ACC112 (cell line): ENCODE measurements around the gene LINC00237.

Source experiments
- H2AFZ ChIP-seq: fragments of 200-600 bp; sonication (generic); one replicate; pipeline ENCODE4 v1.6.0; 2017; ENCODE audit warnings: antibody characterized with exemption, low read length; ENCODE audit not compliant: unreplicated experiment
- H3K27ac ChIP-seq: fragments of 200-600 bp; sonication (generic); 2 replicates; pipeline ENCODE4 v1.5.1; 2014; ENCODE audit warnings: low read depth, mild to moderate bottlenecking, antibody characterized with exemption, low read length, moderate library complexity
- H3K27me3 ChIP-seq: fragments of 200-600 bp; sonication (generic); 2 replicates; pipeline ENCODE4 v1.6.1; 2014; ENCODE audit warnings: mild to moderate bottlenecking, antibody characterized with exemption, low read length, moderate library complexity, mixed read lengths; ENCODE audit not compliant: insufficient read depth
- H3K36me3 ChIP-seq: fragments of 200-600 bp; sonication (generic); 2 replicates; pipeline ENCODE4 v1.6.1; 2016; ENCODE audit warnings: mild to moderate bottlenecking, antibody characterized with exemption, low read length, moderate library complexity, mixed read lengths; ENCODE audit not compliant: insufficient read depth
- H3K4me1 ChIP-seq: fragments of 200-600 bp; sonication (generic); one replicate; pipeline ENCODE4 v1.6.1; 2016; ENCODE audit warnings: low read length, mixed read lengths; ENCODE audit not compliant: insufficient read depth, unreplicated experiment, control insufficient read depth
- H3K4me3 ChIP-seq: fragments of 200-600 bp; sonication (generic); 2 replicates; pipeline ENCODE4 v1.5.1; 2014; ENCODE audit warnings: mild to moderate bottlenecking, low read depth, low read length
- H3K79me2 ChIP-seq: fragments of 200-600 bp; sonication (generic); one replicate; pipeline ENCODE4 v1.6.0; 2016; ENCODE audit warnings: low read length; ENCODE audit not compliant: control insufficient read depth, unreplicated experiment, insufficient read depth

Gene LINC00237

DNA sequence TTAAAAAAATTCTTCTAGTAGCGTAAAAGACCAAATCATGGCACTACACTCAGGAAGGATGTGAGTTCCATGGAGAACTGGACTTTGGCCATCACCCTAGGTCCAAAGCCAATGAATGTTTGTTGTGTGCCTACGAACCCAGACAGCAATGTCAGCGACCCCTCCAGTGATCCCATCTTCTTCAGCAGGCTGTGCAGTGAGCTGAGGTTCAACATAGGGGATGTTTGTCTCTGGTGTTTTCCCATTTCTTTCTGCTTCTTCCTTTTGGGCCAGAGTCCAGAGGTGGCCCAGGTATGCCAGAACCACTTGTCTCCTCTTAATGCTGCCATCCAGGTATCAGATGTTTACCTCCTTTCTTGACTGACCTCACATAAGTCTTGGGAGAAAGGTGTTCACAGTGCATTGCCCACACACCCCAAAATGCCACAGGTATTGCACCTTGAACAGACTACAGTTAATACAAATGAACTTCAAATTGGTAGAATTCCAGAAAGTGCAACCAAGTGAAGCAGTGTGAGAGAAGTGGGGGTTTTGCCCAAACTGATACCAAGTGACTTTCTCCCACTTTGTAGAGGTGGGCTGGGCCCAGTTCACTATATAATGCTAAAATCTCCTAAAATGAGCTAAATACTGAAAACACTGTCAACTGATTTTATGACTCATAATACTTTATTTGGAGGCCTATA is 33.9 kb upstream of the LINC00237 start:
- H3K4me1 ChIP-seq, result no peaks in the 10 kb centered on the region

DNA sequence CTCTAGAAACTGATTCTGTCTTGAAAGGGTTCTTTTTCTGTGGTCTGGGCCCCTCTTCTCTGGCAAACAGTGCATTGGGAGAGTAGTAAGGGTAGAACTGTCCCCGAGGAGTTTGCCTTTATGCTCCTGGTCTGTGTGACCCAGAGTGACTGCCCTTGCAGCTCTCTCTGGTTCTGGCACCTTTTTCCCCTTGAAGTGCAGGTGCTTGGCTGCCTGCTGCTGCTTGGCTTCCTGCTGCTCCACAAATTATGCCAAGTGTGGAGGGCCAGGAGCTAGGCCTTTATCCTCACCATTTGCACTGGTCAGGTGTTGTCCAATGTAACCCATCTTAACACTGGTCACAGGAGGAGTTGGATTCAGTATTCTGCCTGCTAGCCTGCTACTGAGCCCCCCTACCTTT is 30.9 kb upstream of the LINC00237 start:
- Histone ChIP-seq H3K4me3 (no peak overlapping the region), H3K27me3 (no peaks in the 10 kb centered on the region), H3K27ac (no peak overlapping the region), H3K36me3 (no peaks in the 10 kb centered on the region), H3K4me1 (no peaks in the 10 kb centered on the region), H2AFZ (no peak overlapping the region), H3K79me2 (no peaks in the 10 kb centered on the region)

More for the DNA sequence above, 33.9 kb upstream of the LINC00237 start:
- H3K27me3 ChIP-seq, result no peaks in the 10 kb centered on the region
- H2AFZ ChIP-seq, result no peak overlapping the region
- H3K36me3 ChIP-seq, result no peaks in the 10 kb centered on the region
- no peak overlapping the region for H3K4me3 ChIP-seq
- no peaks in the 10 kb centered on the region for H3K79me2 ChIP-seq
- H3K27ac ChIP-seq, result no peak overlapping the region

DNA sequence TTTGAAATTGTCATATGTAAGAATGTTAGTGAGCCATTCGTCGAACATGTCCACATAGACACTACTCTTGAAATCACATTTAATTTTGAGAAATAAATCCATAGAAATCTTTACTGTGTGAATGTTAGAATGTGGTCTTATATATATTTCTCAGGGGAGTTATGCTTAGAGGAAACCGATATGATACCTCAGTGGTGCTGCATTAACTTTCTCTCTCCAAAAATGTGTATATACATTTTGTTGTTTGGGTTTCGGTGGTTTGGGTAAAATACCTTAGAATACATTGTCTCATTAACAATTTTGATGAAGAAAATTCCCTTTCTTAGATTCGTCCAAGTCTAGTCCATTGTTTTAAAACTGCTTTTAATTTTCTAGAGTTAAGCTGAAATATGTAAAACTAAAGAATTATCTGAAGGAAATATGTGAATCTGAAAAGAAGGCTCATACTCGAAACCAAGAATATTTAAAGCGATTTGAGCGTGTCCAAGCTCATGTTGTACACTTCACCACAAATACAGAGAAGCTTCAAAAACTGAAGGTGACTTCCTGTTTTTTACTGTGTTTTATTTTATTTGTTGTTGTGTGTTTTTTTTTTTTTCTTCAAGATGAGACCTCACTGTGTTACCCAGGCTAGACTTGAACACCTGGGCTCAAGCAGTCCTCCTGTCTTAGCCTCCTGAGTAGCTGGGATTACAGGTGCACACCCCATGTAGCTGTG is 30.0 kb upstream of the LINC00237 start:
- Histone ChIP-seq H3K4me1 (no peaks in the 10 kb centered on the region), H2AFZ (no peak overlapping the region), H3K79me2 (no peaks in the 10 kb centered on the region), H3K27me3 (no peaks in the 10 kb centered on the region), H3K27ac (no peak overlapping the region), H3K36me3 (no peaks in the 10 kb centered on the region), H3K4me3 (no peak overlapping the region)

DNA sequence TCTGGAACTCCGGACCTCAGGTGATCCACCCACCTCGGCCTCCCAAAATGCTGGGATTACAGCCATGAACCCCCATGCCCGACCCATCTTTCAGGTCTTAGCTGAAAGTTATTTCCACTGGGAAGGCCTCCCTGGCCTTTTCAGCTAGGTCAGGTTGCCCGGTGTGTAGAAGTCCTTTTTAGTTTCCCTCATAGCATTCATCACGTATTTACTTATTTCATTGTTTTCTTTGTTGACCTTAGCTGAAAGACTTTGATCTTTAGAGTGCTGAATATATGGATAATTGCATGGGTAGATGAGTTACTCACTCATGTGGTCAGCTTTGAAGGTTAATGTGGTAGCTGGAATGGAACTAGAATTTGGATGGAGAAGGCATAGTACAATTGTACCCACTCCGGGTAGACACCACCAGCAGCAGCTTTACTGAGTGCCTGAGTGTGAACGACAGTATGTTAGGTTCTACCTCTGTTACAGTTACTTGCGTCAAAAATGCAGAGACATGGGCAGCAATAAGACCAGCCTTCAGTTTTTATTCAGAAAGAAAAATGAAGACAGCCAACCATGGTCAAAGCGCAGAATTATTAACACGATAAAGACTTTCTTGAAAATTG is 28.8 kb upstream of the LINC00237 start:
- H3K27me3 ChIP-seq, result no peaks in the 10 kb centered on the region
- no peaks in the 10 kb centered on the region for H3K36me3 ChIP-seq
- no peak overlapping the region for H3K4me3 ChIP-seq
- H3K27ac ChIP-seq, result no peak overlapping the region
- H2AFZ ChIP-seq, result no peak overlapping the region
- H3K79me2 ChIP-seq, result no peaks in the 10 kb centered on the region
- H3K4me1 ChIP-seq, result no peaks in the 10 kb centered on the region

DNA sequence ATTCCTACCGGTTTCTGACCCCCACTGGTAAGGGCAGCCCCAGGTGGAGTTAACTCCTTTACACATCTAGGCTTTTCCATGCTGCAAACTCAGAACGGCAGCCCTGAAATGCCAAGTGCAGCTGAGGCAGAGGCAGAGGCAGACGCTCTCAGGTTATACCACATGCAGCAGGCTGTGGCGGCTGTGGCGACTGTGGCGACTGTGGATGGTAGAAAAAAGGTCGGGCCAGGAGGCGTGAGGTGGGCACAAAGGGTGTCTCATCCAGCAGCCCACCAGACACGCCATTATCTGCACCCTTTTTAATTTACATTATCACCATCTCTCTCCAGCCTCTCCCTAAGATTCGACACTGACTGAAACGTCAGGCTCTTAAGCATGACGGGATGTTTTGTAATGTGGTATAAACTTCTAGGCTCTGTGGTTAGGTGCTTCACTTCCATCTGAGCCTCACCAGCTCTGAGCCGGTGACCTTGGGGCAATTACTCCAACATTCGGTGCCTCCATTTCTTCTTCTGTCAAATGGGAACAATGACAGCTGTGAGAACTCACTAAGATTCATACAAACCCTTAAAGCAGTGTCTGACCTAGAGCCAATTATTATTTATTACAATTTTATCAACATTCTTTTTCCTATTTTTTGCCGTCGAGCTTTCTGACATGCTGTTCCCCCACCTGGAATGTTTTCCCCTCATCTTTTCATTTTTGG is 27.9 kb upstream of the LINC00237 start:
- H3K27me3 ChIP-seq, result no peaks in the 10 kb centered on the region
- no peaks in the 10 kb centered on the region for H3K79me2 ChIP-seq
- H3K4me1 ChIP-seq, result no peaks in the 10 kb centered on the region
- H2AFZ ChIP-seq, result no peak overlapping the region
- H3K4me3 ChIP-seq, result no peak overlapping the region
- no peaks in the 10 kb centered on the region for H3K36me3 ChIP-seq
- H3K27ac ChIP-seq, result no peak overlapping the region

DNA sequence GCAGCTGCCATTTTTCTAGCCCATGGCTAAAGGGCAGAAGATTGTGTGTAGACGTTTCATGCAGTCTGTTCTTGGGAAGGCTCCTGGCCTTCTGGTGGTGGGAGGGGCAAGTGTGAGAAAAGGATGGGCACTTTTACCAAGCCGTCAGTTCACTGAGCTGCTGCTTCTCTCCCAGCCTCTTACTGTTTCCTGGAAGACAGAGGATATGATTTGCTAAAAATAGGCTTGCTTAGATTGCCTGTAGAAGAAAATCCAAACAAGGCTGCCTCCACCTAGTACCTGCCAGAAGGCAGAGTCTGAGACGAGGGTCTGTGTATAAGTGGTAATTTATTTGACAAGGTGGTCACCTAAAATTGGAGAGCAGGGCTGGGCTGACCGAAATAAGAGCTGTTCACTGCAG is 27.2 kb upstream of the LINC00237 start:
- H3K36me3 ChIP-seq, result no peaks in the 10 kb centered on the region
- no peak overlapping the region for H3K27ac ChIP-seq
- no peaks in the 10 kb centered on the region for H3K79me2 ChIP-seq
- H2AFZ ChIP-seq, result no peak overlapping the region
- H3K4me3 ChIP-seq, result no peak overlapping the region
- no peaks in the 10 kb centered on the region for H3K4me1 ChIP-seq
- no peaks in the 10 kb centered on the region for H3K27me3 ChIP-seq

DNA sequence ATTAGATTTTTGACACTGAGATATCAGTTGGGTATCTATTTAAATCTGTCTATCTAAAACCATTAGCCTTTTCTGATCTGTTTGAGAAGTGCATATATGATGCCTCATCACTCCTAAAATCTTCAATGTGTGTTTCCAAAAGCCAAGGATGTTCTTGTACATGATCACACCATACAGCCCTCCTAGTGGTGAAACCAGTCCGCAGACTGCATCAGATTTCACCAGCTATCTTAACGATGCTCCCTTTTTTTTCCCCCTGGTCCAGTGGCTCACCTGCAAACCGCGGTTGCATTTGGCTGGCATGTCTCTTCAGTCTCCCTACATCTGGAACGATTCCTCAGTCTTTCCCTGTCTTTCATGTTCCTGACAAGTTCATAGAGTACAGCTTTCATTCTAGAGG is 23.7 kb upstream of the LINC00237 start:
- Histone ChIP-seq H2AFZ (no peak overlapping the region), H3K4me1 (no peaks in the 10 kb centered on the region), H3K27me3 (no peaks in the 10 kb centered on the region), H3K79me2 (no peaks in the 10 kb centered on the region), H3K4me3 (no peak overlapping the region), H3K36me3 (no peaks in the 10 kb centered on the region), H3K27ac (no peak overlapping the region)

DNA sequence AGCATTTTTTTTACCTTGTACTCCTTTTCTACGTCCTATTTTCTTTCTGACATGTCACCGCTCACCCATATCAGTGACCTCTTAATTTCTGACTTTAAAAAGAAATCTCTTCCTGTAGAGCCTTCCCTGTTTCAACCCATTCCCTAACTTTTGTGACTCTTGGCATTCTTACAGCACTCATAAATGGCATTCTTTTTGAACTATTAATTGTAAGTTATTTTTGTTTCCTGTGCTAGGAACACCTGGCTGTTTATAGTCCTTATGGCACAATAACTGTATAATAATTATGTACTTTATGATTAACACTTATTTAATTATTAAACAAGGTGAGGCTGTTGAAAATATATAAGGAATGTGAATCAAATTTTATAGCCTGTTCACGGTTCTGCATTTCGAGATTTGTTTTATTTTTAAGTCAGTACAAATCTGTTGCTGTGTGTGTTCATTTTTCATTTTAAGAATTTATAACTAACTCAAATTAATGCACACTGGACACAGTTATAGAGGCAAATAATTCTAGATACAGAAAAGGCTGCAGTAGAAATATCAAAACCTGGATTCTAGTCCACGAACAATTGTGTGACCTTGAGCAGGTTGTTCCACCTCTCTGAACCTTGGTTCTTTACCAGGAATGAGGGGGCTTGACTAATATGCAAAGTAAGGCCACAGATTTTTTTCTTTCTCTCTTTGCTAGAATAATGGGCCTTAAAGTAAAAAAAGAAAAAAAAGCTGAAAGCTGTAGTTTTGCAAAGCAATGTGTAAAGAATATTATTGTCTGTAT is 21.2 kb upstream of the LINC00237 start:
- H3K36me3 ChIP-seq, result no peaks in the 10 kb centered on the region
- no peaks in the 10 kb centered on the region for H3K27me3 ChIP-seq
- H3K27ac ChIP-seq, result no peak overlapping the region
- H3K79me2 ChIP-seq, result no peaks in the 10 kb centered on the region
- peak overlapping the region; percentile 92 for H2AFZ ChIP-seq
- peak overlapping the region; percentile 89 for H3K4me3 ChIP-seq
- no peaks in the 10 kb centered on the region for H3K4me1 ChIP-seq

DNA sequence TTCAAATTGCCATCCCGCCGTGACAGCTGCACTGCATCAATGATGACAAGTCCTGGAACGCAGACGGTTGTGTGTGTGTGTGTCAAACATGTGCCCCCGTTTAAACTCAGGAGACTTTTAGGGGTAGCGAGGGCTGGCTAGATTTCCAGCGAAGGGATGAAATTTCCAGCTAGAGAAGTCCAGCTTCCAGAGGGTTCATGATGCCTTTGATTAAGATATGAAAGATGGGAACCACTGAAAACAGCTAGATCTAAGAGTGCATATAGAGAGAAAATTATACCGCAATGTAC is 20.4 kb upstream of the LINC00237 start:
- no peaks in the 10 kb centered on the region for H3K4me1 ChIP-seq
- no peaks in the 10 kb centered on the region for H3K27me3 ChIP-seq
- peak overlapping the region; percentile 92 for H2AFZ ChIP-seq
- H3K4me3 ChIP-seq, result peak overlapping the region; percentile 89
- no peaks in the 10 kb centered on the region for H3K79me2 ChIP-seq
- no peaks in the 10 kb centered on the region for H3K36me3 ChIP-seq
- H3K27ac ChIP-seq, result no peak overlapping the region

DNA sequence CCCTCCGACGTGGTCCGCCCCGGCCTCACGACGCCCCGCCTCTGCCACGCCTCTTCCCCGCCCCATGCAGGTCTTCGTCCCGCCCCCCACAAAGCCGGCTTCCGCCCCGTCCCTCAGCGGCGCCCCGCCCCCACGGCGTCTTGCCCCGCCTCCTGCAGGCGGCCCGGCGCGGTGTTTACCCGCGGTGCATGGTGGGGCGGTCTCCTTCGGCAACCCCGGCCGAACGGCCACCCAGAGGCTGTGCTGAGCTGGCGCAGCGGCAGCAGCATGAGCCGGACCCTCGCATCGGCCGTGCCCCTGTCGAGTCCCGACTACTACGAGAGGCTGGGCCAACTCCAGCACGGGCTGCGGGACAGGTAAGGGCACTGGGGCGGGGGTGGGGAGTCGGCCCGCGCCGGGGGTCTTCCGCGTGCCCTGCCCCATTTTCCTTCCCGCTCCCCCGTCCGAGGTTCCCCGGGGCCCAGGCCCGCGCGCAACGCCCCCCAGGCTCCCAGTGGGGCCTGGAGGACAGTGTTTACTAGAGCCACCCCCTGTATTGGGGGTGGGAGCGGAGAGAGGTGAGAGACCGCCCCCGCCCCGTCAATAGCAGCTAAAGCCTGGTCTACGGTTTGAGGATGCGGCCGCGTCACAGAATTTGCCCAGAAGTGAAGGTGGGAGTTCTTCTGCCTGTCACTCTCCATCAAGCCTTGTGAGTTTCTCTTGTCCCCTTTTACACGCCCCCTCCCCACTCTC is 19.9 kb upstream of the LINC00237 start, which contains the start of gene KIZ:
Gene KIZ (plus strand): TSS at position 234 of the 732 bp plus-strand sequence. CDS start 34 bp downstream, at position 268.
- no peak within 1 kb of the TSS for H3K27ac ChIP-seq
- H3K4me3 ChIP-seq, result peak within 1 kb of the TSS; percentile 89
- H3K27me3 ChIP-seq, result no peaks in the 10 kb centered on the region
- no peaks in the 10 kb centered on the region for H3K36me3 ChIP-seq
- no peaks in the 10 kb centered on the region for H3K79me2 ChIP-seq
- H3K4me1 ChIP-seq, result no peaks in the 10 kb centered on the region
- peak within 1 kb of the TSS; percentile 92 for H2AFZ ChIP-seq
